A172 (cell line): ENCODE results near the gene HMGCLL1. TPM values are rescaled to one million over a fixed set of nuclear protein-coding genes. Genes with fewer than 3 reads are reported as not detected.

Experiments
- DNase-seq: peaks from one replicate; pipeline ENCODE4 v3.0.0-alpha.2; 2015; ENCODE audit warnings: low spot score
- total RNA-seq: library from RNA; depleted of rRNA; stranded (reverse); fragments of >200 nt; shearing (Covaris generic); gene quantifications from 2 replicates; pipeline ENCODE4 v1.2.3, GENCODE V29; 2014

HMGCLL1 gene
- total RNA-seq, 1 experiment from 2014 or later, result not detected

GRCh38 chr6:55443238-55444134, 135.5 kb downstream of the HMGCLL1 start:
- no peak for DNase-seq

GRCh38 chr6:55438203-55438602, 140.8 kb downstream of the HMGCLL1 start:
- DNase-seq, result no peak

GRCh38 chr6:55437141-55437540, 141.9 kb downstream of the HMGCLL1 start:
- no peak for DNase-seq

GRCh38 chr6:55433446-55434130, 145.4 kb downstream of the HMGCLL1 start:
- DNase-seq, result no peak

GRCh38 chr6:55423933-55424332, 155.1 kb downstream of the HMGCLL1 start:
- DNase-seq, result no peak

- DNase-seq, result no peak
Observed at GRCh38 chr6:55410674-55411073, 168.3 kb downstream of the HMGCLL1 start.

GRCh38 chr6:55405474-55406235, 173.3 kb downstream of the HMGCLL1 start:
- DNase-seq, result no peak

- no peak for DNase-seq
Observed at GRCh38 chr6:55399351-55399750, 179.6 kb downstream of the HMGCLL1 start.

GRCh38 chr6:55397986-55398385, 181.0 kb downstream of the HMGCLL1 start:
- DNase-seq, result no peak

GRCh38 chr6:55395871-55396270, 183.1 kb downstream of the HMGCLL1 start:
- no peak for DNase-seq

GRCh38 chr6:55388211-55388610, 190.8 kb downstream of the HMGCLL1 start:
- no peak for DNase-seq
